ENCODE measurements around the gene NEXMIF. TPM values are rescaled to one million over a fixed set of nuclear protein-coding genes. Genes with fewer than 3 reads are reported as not detected.
"Not testable (repeated sequence)": the region's sequence is repeated elsewhere in the genome, so short reads cannot be mapped to it uniquely, and the experiment has no call there.

NEXMIF gene
- polyA plus RNA-seq, 3 donors, result 2.1 to 3.2 (median 2.2) TPM

DNA sequence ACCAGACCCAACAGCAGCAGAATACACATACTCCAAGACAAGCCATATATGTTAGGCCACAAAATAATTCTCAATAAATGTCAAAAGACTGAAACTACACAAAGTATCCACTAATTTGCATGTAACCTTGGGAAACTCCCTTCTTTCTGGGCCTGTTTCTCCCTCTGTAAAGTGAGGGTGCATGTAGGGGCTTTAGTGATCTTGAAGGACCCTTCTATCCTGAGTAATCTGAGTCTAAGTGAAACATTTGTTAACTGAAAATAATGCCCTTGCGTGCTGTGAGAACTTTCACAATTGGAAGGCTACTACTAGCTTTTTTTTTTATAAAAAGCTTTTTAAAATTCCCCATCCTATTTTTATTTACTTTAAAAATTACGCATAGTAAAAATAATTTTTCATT lies 125.2 kb downstream of the NEXMIF start:
- DNase-seq, result no peak

DNA sequence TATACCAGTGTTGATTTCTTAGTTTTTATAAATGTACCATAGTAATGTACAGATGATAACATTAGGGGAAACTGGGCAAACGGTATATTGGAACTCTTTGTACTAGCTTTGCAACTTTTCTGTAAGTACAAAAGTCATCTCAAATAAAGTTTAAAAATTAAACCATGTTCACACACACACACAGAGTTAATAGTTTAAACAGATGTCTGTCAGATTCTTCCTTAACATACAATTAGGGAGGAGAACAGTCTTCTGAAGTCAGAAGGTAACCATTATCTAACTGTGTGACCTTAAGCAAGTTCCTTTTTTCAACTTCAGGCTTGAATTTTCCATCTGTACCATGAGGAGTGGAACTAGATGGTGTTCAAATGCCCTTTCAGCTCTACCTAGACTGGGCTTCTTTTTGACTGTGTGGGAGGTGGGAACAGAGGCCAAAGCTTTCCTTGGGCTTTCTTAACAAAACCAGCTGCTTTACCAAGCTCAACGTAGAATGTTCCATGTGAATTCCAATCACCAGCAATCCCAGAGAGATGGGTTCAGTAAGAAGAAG lies 127.8 kb downstream of the NEXMIF start:
- DNase-seq, result no peak

DNA sequence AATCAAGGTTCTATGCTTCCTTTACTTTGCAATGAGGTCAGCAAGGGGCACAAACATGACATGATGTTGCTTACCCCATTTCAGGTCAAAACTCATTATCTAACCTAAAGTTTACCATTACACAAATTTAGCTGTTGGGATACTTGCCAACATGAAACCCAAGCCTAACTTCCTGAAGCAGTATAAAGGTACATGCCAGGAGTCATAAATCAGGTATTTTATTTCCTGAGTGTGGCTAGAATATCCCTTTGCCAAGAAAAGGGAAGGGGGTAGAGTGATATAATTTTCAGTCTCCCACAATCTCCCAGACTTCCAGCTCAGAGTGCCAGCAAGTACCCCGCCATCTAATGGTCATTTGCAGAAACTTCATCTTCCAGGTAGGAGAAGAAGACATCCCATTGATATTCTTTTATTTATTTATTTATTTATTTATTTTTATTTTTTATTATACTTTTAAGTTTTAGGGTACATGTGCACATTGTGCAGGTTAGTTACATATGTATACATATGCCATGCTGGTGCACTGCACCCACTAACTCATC lies 136.6 kb downstream of the NEXMIF start:
- no peak for DNase-seq

DNA sequence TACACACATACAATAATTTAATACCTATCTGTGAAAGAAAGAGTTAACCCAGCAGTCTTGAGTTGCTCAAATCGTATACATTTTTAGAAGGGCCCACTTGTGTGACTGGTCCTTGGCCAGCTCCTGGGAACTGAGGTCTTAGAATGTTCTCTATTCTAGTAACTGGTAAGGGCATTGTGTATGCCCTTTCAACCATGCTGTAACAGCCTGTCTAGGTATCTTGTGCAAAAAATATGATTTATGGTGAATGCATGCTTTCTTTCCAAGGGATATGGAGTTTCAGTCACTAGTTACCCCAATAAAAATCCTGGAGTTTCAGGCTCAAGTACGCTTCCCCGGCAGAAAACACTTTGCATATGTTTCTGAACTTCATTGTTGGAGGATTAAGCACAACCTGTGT lies 140.6 kb downstream of the NEXMIF start:
- no peak for DNase-seq

DNA sequence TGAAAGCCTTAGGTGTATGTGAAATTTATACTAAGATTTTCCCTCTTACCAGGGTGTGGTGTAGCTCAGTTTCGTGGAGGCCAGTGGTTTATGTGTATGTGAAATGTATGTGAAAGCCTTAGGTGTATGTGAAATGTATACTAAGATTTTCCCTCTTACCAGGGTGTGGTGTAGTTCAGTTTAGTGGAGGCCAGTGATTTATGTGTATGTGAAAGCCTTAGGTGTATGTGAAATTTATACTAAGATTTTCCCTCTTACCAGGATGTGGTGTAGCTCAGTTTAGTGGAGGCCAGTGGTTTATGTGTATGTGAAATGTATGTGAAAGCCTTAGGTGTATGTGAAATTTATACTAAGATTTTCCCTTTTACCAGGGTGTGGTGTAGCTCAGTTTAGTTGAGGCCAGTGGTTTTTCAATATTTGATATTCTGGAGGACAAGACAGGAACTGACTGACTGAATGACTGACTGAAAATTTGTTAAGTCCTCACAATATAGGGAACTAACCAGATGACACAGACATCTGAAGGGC lies 143.7 kb downstream of the NEXMIF start:
- DNase-seq, result no peak

DNA sequence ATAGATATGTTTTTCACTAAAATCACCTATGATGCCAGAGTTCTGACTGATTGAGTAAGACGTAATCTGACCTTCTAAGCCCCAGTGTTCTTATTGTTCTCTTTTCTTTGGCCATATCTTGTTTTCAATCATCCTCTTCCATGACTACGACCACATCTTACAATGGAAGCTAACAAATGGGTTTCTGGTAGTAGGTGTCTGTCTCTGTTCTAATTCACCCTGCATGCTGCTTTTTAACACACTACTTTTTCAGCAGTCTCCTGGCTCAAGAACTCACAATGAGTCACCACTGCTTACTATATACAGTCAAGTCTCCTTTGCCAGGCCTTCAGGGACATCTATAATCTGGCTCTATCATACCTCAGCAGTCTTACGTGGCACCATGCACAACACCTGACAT lies 146.1 kb downstream of the NEXMIF start:
- no peak for DNase-seq

DNA sequence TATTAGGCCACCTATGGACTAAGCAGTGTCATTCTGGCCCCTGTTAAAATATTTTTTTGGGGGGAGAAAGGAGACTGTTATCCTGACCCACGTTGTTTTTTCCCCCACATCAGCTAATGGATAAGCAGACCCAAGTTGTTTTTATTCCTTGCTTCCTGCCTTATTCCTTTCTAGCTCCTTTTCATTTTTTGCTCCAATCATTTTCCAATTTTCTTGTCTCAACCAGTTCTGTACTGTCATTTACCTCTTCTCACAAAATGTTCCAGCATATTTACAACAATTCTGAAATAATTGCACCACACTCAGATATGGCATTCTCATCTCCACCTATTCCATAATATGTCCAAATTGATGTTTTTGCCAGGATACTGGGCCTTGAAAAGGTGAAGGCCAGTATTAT lies 150.3 kb downstream of the NEXMIF start:
- no peak for DNase-seq

DNA sequence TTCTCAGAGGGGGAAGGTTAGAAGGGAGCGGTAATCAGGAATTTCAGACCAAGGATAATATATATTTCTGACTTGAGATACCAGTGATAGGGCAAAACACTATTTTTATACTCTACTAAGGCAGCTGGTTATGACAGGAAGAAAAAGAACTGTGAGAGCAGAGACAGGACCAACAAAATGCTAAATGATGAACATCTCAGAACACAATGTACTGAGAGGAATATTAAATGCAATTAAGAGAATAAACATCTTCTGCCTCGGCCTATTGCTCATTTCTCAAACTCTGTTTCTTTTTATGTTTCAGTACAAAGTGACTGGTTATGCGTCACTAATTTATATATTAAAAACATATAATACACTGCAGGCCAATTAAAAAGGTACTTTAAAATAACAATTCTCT lies 188.8 kb downstream of the NEXMIF start:
- DNase-seq, result no peak

DNA sequence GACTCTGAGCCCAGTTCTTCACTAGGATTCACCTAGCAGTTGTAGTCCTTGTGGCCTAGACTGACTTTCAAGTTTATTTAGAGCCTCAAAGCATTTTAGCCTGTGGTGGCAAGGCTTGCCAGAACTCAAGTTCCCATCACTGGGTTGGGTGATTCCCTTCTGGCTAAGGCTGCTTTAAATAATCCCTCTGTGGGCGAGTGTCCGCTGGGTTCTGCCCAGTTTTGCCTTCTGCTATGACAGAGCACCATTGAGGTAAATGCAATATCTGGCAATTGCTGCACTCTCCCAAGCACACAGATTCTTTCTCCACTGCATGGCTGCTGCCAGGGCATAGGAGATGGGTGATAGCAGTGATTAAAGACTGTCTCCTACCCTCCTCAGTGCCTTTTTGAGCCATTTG lies 220.0 kb downstream of the NEXMIF start:
- no peak for DNase-seq

DNA sequence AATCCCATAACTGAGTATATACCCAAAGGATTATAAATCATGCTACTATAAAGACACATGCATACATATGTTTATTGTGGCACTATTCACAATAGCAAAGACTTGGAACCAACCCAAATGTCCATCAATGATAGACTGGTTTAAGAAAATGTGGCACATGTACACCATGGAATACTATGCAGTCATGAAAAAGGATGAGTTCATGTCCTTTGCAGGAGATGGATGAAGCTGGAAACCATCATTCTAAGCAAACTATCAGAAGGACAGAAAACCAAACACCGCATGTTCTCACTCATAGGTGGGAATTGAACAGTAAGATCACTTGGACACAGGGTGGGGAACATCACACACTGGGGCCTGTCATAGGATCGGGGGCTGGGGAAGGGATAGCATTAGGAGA lies 223.9 kb downstream of the NEXMIF start:
- DNase-seq, result not testable (repeated sequence)

DNA sequence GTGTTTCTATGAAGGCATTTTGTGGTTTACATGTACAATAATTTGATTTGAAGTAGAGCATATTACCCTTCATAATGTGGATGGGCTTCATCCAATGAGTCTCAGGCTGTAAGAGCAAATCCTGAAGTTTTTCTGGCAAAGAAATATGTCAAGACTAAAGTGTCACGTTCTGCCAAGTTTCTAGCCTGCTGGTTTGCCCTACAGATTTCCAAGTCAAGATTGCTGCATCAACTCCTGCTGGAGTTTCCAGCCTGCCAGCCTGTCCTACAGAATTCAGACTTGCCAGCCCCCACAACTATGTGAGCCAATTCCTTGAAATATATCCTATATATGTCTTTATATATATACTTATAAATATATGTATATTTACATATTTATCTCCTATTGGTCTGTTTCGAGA lies 240.8 kb downstream of the NEXMIF start:
- DNase-seq, result no peak

Other genes with a start within 250 kb of the NEXMIF start
- 10 to 100 TPM; 25.2 to 33.3 (median 26.7) TPM for gene ABCB7, start 230.8 kb upstream of the NEXMIF start, polyA plus RNA-seq (ENCODE audit: insufficient read length in 3 of 3)